ENCODE measurements around the gene KRTAP10-2. TPM values are rescaled to one million over a fixed set of nuclear protein-coding genes. Genes with fewer than 3 reads are reported as not detected.

The KRTAP10-2 gene
- total RNA-seq, 1 experiment from 2014 or later: not detected

DNA sequence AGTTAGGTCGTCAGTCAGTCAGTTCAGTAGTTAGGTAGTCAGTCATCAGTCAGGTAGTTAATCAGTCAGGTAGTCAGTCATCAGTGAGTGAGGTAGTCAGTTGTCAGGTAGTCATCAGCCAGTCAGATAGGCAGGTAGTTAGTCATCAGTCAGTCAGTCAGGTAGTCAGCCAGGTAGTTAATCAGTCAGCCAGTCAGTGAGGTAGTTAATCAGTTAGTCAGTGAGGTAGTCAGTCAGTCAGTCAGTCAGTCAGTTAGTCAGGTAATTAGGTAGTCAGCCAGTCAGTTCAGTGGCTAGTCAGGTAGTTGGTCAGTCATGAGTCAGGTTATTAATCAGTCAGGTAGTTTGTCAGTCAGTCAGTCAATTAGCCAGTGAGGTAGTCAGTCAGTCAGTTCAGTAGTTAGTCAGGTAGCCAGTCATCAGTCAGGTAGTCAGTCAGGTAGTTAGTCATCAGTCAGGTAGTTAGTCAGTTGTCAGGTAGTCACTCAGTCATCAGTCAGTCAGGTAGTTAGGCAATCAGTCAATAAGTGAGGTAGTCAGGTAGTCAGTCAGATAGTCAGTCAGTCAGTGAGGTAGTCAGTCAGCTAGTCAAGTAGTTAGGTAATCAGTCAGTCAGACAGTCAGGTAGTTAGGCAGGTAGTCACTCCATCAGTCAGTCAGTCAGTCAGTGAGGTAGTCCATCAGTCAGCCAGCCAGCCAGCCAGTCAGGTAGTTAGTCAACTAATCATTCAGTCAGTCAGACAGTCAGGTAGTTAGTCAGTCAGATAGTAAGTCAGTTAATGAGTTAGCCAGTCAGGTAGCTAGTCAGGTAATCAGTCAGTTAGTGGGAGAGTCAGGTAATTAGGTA, 27.5 kb downstream of the KRTAP10-2 start:
- Histone ChIP-seq H3K18ac (ENCODE audit: insufficient read length, low read depth, low read length) (no peak overlapping the region), H3K4ac (ENCODE audit: low read depth, low read length) (no peak overlapping the region), H2BK120ac (ENCODE audit: low read depth, low read length, poor library complexity, severe bottlenecking) (no peak overlapping the region), H3K79me1 (ENCODE audit: insufficient read depth, low read depth, low read length, poor library complexity, severe bottlenecking) (no peaks in the 10 kb centered on the region), H3T11ph (ENCODE audit: low read length) (no peak overlapping the region), H2BK20ac (ENCODE audit: low read depth, low read length, poor library complexity, severe bottlenecking) (no peak overlapping the region), H2BK5ac (ENCODE audit: insufficient read length, low read length) (no peak overlapping the region), H3K27me3 (ENCODE audit: insufficient read depth, low read length) (no peaks in the 10 kb centered on the region), H3K4me1 (ENCODE audit: insufficient read depth, low read length) (no peaks in the 10 kb centered on the region), H3K27ac (ENCODE audit: insufficient read length, low read depth, low read length) (no peak overlapping the region), H4K91ac (ENCODE audit: insufficient read length, low read depth, low read length) (no peak overlapping the region), H4K8ac (replicated peaks; ENCODE audit: insufficient read length, low read depth, low read length) (no peak overlapping the region), H2BK12ac (ENCODE audit: insufficient read length, low read depth, low read length) (no peak overlapping the region), H2BK15ac (ENCODE audit: low read depth, low read length) (no peak overlapping the region), H3K9ac (ENCODE audit: extremely low read depth, insufficient read length, low read length) (no peak overlapping the region), H4K20me1 (ENCODE audit: control insufficient read depth, insufficient read depth, insufficient read length) (no peaks in the 10 kb centered on the region), H3K56ac (ENCODE audit: insufficient read length, low read depth, low read length) (no peak overlapping the region), H3K4me2 (ENCODE audit: insufficient read depth, insufficient read length, low read length) (no peak overlapping the region), H3K14ac (ENCODE audit: insufficient read depth, low read length) (no peak overlapping the region), H3K79me2 (ENCODE audit: insufficient read depth, low read length) (no peaks in the 10 kb centered on the region), H2AK5ac (ENCODE audit: insufficient read length, low read length) (no peak overlapping the region), H3K9me3 (ENCODE audit: control insufficient read depth, low read depth, low read length) (no peaks in the 10 kb centered on the region), H2AFZ (ENCODE audit: low read length) (no peak overlapping the region), H4K5ac (ENCODE audit: insufficient read length, low read depth, low read length) (no peak overlapping the region), H3K23me2 (ENCODE audit: insufficient read length, low read depth, low read length, poor library complexity, severe bottlenecking) (no peaks in the 10 kb centered on the region), H3K23ac (ENCODE audit: insufficient read length, low read depth, low read length) (no peak overlapping the region)
- Mint-ChIP-seq H3K4me1 (peaks cover 0 to 4% of the 10 kb centered on the region in 2 experiments; a peak in 1 of 4 replicates), H3K9me3 (no peaks in the 10 kb centered on the region), H3K27ac (no peak overlapping the region), H3K27me3 (ENCODE audit: low read depth) (peaks cover 16% of the 10 kb centered on the region), H3K36me3 (ENCODE audit: insufficient read depth in 1 of 3, low read depth in 3 of 3) (peaks cover 2 to 4% (median 3%) of the 10 kb centered on the region in 3 experiments; a peak in 3 of 7 replicates), H3K4me3 (no peak overlapping the region)
- DNase-seq: no peak
- WGBS (ENCODE audit: extremely low coverage, insufficient read length, low lambda C conversion rate): no CpG with 5 or more reads among the region's 1 CpG
- TF ChIP-seq, protein P1, sequence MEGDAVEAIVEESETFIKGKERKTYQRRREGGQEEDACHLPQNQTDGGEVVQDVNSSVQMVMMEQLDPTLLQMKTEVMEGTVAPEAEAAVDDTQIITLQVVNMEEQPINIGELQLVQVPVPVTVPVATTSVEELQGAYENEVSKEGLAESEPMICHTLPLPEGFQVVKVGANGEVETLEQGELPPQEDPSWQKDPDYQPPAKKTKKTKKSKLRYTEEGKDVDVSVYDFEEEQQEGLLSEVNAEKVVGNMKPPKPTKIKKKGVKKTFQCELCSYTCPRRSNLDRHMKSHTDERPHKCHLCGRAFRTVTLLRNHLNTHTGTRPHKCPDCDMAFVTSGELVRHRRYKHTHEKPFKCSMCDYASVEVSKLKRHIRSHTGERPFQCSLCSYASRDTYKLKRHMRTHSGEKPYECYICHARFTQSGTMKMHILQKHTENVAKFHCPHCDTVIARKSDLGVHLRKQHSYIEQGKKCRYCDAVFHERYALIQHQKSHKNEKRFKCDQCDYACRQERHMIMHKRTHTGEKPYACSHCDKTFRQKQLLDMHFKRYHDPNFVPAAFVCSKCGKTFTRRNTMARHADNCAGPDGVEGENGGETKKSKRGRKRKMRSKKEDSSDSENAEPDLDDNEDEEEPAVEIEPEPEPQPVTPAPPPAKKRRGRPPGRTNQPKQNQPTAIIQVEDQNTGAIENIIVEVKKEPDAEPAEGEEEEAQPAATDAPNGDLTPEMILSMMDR (conservative IDR thresholded peaks at IDR 0.05): no peak
